DMS53 (cell line): ENCODE measurements around the gene PSMD9.
"Not testable (repeated sequence)": the region's sequence is repeated elsewhere in the genome, so short reads cannot be mapped to it uniquely, and the experiment has no call there.

ENCODE experiments used
- DNase-seq: peaks from one replicate; lab custom pipeline; 2025; lab: John Stamatoyannopoulos, UW

PSMD9 gene

GRCh38 chr12:121921066-121921465 lies 32.5 kb downstream of the PSMD9 start:
- no peak for DNase-seq

- DNase-seq: no peak
Observed at GRCh38 chr12:121925358-121925695, 36.7 kb downstream of the PSMD9 start.

- no peak for DNase-seq
Observed at GRCh38 chr12:121926874-121927706, 38.5 kb downstream of the PSMD9 start.

GRCh38 chr12:121927813-121928212 lies 39.2 kb downstream of the PSMD9 start:
- DNase-seq: no peak

GRCh38 chr12:121929545-121929944 lies 41.0 kb downstream of the PSMD9 start:
- not testable (repeated sequence) for DNase-seq

GRCh38 chr12:121930862-121931261 lies 42.3 kb downstream of the PSMD9 start:
- no peak for DNase-seq

- DNase-seq: no peak
Observed at GRCh38 chr12:121932176-121932536, 43.6 kb downstream of the PSMD9 start.

- DNase-seq: no peak
Observed at GRCh38 chr12:121932914-121933521, 44.4 kb downstream of the PSMD9 start.

- no peak for DNase-seq
Observed at GRCh38 chr12:121933522-121934308, 45.1 kb downstream of the PSMD9 start.

- no peak for DNase-seq
Observed at GRCh38 chr12:121934309-121934664, 45.7 kb downstream of the PSMD9 start.

- DNase-seq: no peak
Observed at GRCh38 chr12:121937654-121938053, 49.1 kb downstream of the PSMD9 start.

GRCh38 chr12:121939186-121939585 lies 50.6 kb downstream of the PSMD9 start:
- DNase-seq: no peak

GRCh38 chr12:121939992-121940766 lies 51.6 kb downstream of the PSMD9 start:
- DNase-seq: no peak

- DNase-seq: no peak
Observed at GRCh38 chr12:121942145-121942718, 53.6 kb downstream of the PSMD9 start.

- no peak for DNase-seq
Observed at GRCh38 chr12:121943926-121944325, 55.3 kb downstream of the PSMD9 start.

- DNase-seq: no peak
Observed at GRCh38 chr12:121946313-121947025, 57.9 kb downstream of the PSMD9 start.

- no peak for DNase-seq
Observed at GRCh38 chr12:121947981-121948380, 59.4 kb downstream of the PSMD9 start.

GRCh38 chr12:121949648-121950397 lies 61.2 kb downstream of the PSMD9 start:
- no peak for DNase-seq

- no peak for DNase-seq
Observed at GRCh38 chr12:121953117-121953692, 64.6 kb downstream of the PSMD9 start.

GRCh38 chr12:121953695-121954094 lies 65.1 kb downstream of the PSMD9 start:
- DNase-seq: peak; percentile 39
